Measurements from ENCODE around the gene LARP6. TPM values are rescaled to one million over a fixed set of nuclear protein-coding genes. Genes with fewer than 3 reads are reported as not detected.

The LARP6 gene
- total RNA-seq, 1 donor from 2014 or later: 44.4 TPM

DNA sequence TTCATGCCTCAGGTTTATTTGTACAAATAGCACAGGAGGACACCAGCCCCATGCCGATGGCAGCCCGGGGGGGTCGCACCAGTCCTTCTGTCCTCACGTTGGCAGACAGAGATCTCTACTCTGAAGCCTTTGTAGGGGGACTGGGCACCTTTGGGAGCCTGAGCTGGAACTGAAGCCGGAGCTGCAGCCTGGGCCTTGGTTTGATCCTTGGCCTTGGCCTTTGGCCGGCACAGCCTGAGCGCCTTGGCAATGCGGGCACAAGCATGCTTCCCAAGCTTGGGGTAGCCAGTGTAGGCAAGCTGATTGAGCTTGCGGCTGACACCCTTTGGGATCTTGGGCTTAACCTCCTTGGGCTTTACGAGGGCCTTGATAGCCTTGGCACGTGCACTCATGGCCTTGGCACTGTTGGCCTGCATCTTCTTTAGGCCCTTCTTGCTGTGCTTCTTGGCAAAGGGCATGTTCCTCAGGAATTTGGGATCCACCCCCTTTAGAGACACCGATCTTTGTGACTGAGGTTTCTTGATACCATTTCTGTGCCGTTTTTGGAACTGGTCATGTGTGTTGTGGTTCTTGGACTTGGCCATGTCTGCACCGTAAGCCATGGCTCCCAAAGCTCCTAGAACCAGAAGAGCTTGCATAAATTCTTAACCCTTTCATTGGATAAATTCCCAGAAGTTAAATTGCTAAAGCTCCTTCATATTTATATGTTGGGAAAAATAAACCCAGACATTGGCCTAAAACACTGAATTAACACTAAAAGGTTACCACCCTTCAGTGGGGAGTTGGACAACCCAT, 57.2 kb downstream of the LARP6 start:
- DNase-seq (ENCODE audit: low read depth): peak; percentile 41

- peak; percentile 86 for DNase-seq (ENCODE audit: low read depth)
Measured at GRCh38 chr15:70795311-70795665, 58.7 kb downstream of the LARP6 start.

GRCh38 chr15:70794596-70795310, 59.2 kb downstream of the LARP6 start:
- DNase-seq (ENCODE audit: low read depth): peak; percentile 91

DNA sequence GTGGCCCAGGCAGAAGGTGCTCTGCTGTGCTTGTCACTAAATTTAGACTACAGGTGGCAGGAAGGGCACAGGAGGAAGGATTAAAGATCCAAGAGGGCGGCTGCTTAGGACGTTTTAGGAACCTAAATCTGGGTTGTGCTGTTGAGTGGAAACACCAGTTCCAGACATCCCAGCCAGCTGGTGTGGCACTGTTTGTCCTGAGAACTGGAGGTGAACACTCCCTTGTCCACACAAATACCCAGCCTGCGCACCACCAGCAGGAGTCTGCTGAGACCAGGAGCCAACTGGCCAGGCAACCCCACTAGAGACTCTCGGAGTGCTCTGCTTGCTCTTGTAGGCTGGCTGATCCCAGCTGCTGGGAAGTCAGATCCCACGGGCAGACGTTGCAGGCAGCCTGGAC, 60.3 kb downstream of the LARP6 start:
- DNase-seq (ENCODE audit: low read depth): peak; percentile 61

DNA sequence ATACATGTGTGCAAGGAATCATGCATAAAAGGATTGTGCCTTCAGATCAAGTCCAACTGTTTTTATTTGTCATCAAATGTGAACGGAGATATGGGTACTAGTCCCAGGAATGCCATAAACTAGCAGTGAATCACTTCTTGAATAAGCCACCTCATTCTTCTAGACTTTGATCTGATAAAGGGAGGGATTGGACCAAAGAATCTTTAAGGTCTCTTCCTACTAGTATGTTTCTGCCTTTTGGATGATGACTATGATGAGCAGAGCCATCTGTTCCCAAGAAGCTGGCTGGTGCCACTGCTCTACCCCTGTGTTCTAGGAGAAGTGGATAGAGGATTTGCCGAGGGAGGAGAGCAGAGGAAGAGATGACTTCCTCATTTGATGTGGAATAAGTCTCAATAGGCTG, 61.8 kb downstream of the LARP6 start:
- peak; percentile 47 for DNase-seq (ENCODE audit: low read depth)

DNA sequence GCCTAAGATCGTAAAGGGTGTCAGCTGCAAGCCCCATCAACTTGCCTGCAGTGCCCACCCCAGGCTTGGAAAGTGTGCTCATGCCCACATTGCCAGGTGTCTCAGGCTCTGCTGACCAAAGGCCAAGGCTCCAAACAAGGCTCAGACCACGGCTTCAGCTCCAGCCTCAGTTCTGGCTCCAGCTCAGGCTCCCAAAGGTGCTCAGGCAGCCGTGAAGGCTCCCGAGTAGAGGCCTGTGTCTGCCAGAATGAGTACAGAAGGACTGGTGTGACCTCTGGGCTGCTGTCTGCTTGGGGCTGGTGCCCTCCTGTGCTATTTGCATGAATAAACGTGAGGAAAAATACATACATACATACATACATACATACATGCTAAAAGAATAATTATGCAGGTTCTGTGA, 62.7 kb downstream of the LARP6 start:
- DNase-seq (ENCODE audit: low read depth): peak; percentile 77

GRCh38 chr15:70789213-70789612, 64.7 kb downstream of the LARP6 start:
- DNase-seq (ENCODE audit: low read depth): no peak

GRCh38 chr15:70788114-70789049, 65.6 kb downstream of the LARP6 start:
- no peak for DNase-seq (ENCODE audit: low read depth)

DNA sequence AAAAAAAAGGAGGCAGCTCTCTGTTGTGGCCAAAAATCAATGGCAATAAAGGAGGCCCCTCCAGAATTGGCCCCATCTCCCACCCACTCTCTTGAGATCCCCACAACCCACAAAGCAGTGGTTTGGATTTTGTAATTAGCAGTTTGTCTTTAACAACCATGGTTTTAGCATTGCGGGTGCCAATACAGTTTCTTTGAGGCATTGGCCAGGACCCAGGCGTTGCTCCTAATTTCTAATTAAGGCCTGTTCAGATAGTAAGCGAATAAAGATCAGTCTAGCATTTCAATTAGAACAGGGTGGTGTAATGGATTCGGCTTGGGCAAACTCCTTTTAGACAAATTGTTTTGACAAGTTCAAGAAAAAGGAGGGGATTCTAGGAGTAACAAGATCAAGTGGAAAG, 67.0 kb downstream of the LARP6 start:
- DNase-seq (ENCODE audit: low read depth): no peak

- DNase-seq (ENCODE audit: low read depth): peak; percentile 39
Measured at GRCh38 chr15:70783610-70784022, 70.3 kb downstream of the LARP6 start.

GRCh38 chr15:70783041-70783440, 70.9 kb downstream of the LARP6 start:
- DNase-seq (ENCODE audit: low read depth): no peak

DNA sequence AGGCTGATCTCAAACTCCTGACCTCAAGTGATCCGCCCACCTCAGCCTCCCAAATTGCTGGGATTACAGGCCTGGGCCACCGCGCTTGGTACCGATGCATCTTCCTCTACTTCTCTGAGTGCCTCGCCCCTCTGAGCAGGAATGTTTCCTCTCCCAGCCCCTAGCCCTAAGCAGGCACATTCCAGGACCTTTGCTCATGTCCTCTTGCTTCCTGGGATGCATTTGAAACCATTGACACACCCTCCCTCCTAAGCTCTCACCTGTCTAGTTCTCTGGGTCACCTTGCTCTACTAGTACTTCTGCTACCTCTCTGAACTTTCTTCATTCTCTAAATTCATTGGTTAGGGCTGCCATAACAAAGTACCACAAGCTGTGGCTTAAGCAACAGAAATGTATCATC, 72.7 kb downstream of the LARP6 start:
- DNase-seq (ENCODE audit: low read depth): no peak

Other genes with a start within 250 kb of the LARP6 start
- gene UACA, start 90.6 kb downstream of the LARP6 start, total RNA-seq: 31.5 and 45.4 TPM in 2 replicates
- 1.8 and 2.7 TPM in 2 replicates for gene THAP10, start 38.3 kb upstream of the LARP6 start, total RNA-seq
- gene LRRC49, start 38.7 kb upstream of the LARP6 start, total RNA-seq: 4.0 and 4.1 TPM in 2 replicates

All from myocyte (in vitro differentiated cells).